GM19395 (cell line): Measurements from ENCODE around the gene TNIP1.

Source experiments
- ATAC-seq: cut with Tn5 transposase; IDR thresholded peaks from one replicate; pipeline ENCODE4 v1.9.1; 2021; ENCODE audit warnings: mild to moderate bottlenecking, moderate library complexity; ENCODE audit not compliant: unreplicated experiment

The TNIP1 gene

DNA sequence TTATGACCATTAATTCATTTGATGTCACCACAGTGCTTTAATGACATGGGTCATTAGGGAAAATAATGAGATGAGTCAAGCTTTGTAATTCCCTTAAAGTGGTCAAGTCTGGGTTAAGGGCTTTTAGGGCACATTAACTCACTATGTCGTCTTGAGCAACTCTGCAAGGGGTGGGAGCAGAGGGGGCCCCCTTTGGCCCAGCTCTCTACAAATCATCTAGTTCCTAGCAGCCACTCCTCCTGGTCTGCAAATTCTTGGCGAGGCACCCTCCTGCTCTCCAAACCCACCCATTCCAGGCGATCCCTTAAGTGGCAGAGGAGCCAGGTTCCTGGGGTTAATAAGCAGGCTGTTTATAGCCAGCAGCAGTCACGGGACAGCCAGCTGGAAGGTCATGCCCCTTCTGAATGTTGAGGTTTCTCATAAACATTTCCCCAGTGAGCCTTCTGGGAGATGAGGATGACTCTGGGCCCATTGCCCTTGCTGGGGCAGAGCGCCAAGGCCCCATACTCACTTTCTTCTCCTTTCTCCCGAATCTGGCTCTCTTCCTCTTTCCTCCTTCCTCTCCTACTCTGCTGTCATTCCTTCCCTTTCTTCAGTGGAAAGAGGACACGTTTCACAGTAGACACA is 74.8 kb downstream of the TNIP1 start:
- no peak for ATAC-seq

DNA sequence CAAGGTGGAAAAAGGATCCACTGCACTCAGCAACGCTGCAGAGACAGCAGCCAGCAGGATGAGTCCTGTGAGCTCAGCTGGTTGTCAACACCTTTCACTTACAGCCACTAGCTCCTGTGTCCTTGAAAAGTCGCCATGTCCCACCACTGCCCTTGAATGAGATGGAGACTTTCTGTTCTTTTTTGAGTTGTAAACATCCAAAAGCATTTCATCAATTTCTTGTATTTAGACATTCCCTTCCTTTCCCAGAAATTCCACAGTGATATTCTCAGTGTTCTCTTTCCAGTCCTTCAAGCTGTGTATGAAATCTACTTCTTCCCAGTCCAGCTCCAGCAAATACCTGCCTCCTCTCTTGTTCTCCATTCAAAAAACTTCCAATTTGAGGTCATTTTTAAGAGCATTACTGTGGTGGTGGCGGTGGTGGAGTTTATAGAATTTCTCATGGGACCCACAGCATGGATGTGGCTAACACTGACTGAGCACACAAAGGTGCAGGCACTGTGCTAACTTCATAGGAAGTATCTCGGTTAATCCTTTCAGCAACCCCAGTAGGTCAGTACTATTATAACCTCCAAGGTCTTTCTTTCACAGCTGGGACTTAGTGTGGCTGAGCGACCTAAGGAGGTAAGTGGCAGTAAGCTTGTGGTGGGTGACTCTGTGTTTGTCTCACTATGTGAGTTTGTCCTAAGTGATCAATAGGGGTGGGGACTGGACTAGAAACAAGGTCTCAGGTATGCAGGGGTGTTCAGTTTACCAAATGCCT is 75.5 kb downstream of the TNIP1 start:
- ATAC-seq: no peak

- ATAC-seq: no peak
Observed at GRCh38 chr5:151004499-151004898, 76.3 kb downstream of the TNIP1 start.

GRCh38 chr5:151003503-151003860 is 77.4 kb downstream of the TNIP1 start:
- no peak for ATAC-seq

DNA sequence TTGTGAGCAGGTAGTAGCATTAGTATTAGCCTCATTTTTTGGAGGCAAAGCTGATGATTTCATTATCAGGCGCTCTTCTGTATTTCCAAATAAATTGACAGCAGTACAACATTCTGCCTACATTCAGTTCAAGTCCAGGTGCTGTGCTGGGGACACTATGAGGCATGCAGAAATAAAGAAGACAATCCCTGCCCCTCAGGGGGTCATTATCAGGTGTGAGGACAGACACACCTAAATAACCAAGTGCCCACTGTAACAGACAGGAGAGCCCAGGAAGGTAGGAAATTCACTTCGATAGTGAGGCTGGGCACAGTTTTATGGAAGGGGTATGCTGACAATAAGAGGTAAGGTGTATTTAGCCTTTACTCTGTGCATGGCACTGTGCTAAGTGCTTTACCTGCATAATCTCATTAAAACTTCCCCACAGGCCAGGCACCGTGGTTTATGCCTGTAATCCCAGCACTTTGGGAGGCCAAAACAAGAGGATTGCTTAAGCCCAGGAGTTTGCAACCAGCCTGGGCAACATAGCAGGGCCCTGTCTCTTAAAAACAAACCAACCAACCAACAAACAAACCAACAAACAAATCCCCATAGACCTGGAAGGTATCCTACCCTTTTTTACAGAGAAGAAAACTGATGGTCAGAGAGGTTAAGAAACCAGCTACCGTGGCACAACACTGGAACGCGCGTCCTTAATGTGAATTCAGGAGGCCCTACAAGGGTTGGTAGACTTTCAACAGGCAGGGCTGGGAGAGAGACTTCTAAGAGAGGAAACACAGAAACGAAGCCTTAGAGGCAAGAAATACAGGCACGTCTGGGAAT is 77.9 kb downstream of the TNIP1 start:
- no peak for ATAC-seq

GRCh38 chr5:151002250-151002649 is 78.6 kb downstream of the TNIP1 start:
- ATAC-seq: no peak

- no peak for ATAC-seq
Observed at GRCh38 chr5:151001436-151001835, 79.4 kb downstream of the TNIP1 start.

DNA sequence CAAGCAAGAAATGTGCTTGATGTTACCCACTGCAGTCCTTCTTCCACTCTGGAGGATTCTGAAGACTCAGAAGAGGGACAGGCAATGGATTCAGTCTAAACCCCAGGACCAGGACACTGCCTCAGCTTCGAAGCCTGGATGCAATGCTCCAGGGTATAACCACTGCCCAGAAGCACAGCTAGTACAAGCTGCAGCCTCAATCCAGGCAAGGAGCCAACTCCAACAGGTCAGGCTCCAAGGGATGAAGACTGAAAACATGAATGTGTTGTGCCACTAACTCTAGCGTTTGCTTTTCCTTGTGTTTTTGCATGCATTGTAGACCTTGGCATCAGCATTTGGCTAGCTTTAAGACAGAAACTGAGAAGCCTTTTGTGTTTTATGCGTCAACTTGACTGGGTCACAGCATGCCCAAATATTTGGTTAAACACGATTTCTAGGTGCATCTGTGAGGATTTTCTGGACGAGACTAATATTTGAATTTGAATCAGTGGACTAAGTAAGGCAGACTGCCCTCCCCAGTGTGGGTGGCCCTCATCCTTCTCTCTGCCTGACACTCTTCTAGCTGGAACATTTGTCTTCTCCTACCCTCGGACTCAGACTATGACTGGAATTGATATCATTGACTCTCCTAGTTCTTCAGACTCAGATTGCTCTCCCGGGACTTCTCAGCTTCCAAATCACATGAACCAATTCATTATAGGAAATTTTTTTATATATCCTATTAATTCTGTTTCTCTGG is 81.0 kb downstream of the TNIP1 start:
- ATAC-seq: no peak

- ATAC-seq: no peak
Observed at GRCh38 chr5:150993826-150994412, 86.9 kb downstream of the TNIP1 start.

DNA sequence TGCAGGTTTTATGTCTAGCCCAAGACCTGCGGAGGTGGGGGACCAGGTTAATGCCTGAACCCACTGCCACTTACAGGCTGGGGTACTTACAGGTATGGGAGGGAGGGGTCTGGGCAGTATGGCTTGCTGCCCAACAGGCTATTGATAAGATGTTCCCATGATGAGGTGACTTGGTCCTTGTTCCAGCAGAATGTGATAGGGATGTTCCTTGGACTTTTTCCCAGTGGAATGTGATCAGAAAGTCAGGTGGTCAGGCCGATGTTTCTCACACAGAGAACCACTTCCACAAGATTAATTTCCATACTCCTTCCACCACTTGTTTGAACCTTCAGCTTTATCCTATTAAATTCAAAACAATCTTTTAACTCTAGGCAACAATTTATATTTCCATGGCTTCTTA is 87.4 kb downstream of the TNIP1 start:
- ATAC-seq: no peak

DNA sequence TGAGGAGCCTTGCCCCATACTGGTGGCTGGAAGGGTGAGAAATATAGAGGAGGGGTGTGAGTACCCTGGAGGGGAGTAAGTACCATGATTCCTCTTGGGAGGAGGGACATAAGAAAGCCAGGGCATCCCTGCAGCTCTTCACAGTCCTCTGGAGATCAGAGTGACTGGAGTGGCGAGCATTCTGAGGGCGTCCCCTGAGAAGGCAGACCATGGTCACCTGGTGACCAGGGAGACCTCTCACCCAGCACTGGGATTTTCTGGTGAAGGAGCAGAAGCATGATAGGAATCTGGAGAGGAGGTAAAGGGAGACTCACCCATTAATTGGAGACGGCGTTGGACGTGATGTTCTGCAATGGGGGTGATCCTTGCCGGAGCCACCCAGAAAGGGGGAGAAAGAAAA is 88.1 kb downstream of the TNIP1 start:
- no peak for ATAC-seq

- no peak for ATAC-seq
Observed at GRCh38 chr5:150989695-150990094, 91.1 kb downstream of the TNIP1 start.

GRCh38 chr5:150987746-150988145 is 93.1 kb downstream of the TNIP1 start:
- no peak for ATAC-seq
